SK-N-MC (cell line): ENCODE data around the gene FAM25C.
"Not testable (repeated sequence)": the region's sequence is repeated elsewhere in the genome, so short reads cannot be mapped to it uniquely, and the experiment has no call there.

Experiments
- DNase-seq: peaks from one replicate; pipeline ENCODE4 v3.0.0-alpha.2; 2011; ENCODE audit warnings: low read depth, low spot score
- H3K27ac ChIP-seq: fragments of 200-600 bp; sonication (generic); 2 replicates; pipeline ENCODE4 v1.5.1; 2016; ENCODE audit warnings: mixed run types
- H3K36me3 ChIP-seq: fragments of 200-600 bp; sonication (generic); 2 replicates; pipeline ENCODE4 v1.6.1; 2017; ENCODE audit warnings: antibody characterized with exemption, low read length, mixed read lengths; ENCODE audit not compliant: insufficient read depth
- H3K4me3 ChIP-seq: fragments of 200-600 bp; sonication (generic); 2 replicates; pipeline ENCODE4 v1.5.1; 2016
- H3K9ac ChIP-seq: fragments of 200-600 bp; sonication (generic); 2 replicates; pipeline ENCODE4 v1.8.0; 2017; ENCODE audit warnings: mixed run types, mixed read lengths; ENCODE audit not compliant: insufficient read length
- H3K9me3 ChIP-seq: fragments of 200-600 bp; sonication (generic); 2 replicates; pipeline ENCODE4 v1.6.1; 2017; ENCODE audit warnings: low read depth, mild to moderate bottlenecking, antibody characterized with exemption, low read length, moderate library complexity, mixed read lengths

The FAM25C gene

DNA sequence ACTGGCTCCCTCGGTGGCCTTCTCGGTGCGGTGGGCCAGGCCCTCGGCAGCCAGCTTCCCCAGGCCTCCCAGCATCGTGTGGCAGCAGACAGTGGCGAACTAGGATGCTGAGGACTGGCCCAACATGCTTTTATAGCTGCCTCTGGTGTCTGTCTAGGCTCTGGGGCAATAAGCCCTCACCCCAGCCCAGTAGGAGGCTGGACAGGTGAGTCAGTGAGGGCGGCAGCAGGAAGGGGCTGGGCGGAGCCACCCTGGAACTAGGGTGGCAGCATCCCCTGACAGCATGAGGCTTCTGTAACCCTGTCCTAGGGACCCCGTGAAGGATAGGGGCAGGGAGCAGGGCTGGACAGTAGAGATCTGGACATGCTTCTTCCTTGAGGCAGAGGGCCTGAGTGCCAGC is at the start of gene FAM25C:
TSS of gene FAM25C (minus strand) at position 101 of the 400 bp plus-strand sequence. CDS start at position 75, 26 bp downstream.
- not testable (repeated sequence) for DNase-seq, H3K9ac ChIP-seq, H3K4me3 ChIP-seq, H3K36me3 ChIP-seq, H3K27ac ChIP-seq, H3K9me3 ChIP-seq

GRCh38 chr10:48044557-48044956 is 45.0 kb upstream of the FAM25C start:
- not testable (repeated sequence) for H3K9ac ChIP-seq

DNA sequence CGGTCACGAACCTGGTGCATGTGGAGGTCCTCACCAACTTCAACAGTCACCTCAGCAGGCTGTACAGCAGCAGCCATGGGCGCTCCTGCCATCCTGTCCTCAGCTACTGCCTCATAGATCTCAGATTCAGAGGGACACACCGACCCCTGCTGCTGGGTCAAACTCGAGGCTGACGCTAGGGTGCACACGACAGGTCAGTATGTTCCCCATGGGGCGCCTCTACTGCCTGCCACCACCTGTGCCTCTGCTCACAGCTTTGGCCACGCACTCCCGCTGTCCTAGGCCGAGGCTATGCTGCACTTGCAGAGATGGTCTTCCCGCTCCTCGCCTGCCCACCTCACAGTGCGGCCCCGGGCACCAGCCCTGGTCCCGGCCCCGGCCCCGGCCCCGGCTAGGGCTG is 31.8 kb upstream of the FAM25C start:
- not testable (repeated sequence) for H3K36me3 ChIP-seq, H3K9me3 ChIP-seq, H3K4me3 ChIP-seq, H3K27ac ChIP-seq, DNase-seq, H3K9ac ChIP-seq

More at GRCh38 chr10:48044557-48044956, 45.0 kb upstream of the FAM25C start:
- not testable (repeated sequence) for DNase-seq, H3K36me3 ChIP-seq, H3K27ac ChIP-seq, H3K9me3 ChIP-seq, H3K4me3 ChIP-seq

- not testable (repeated sequence) for H3K27ac ChIP-seq, H3K9me3 ChIP-seq, H3K9ac ChIP-seq, DNase-seq, H3K36me3 ChIP-seq, H3K4me3 ChIP-seq
Measured at GRCh38 chr10:48002306-48002705, 2.7 kb upstream of the FAM25C start.

DNA sequence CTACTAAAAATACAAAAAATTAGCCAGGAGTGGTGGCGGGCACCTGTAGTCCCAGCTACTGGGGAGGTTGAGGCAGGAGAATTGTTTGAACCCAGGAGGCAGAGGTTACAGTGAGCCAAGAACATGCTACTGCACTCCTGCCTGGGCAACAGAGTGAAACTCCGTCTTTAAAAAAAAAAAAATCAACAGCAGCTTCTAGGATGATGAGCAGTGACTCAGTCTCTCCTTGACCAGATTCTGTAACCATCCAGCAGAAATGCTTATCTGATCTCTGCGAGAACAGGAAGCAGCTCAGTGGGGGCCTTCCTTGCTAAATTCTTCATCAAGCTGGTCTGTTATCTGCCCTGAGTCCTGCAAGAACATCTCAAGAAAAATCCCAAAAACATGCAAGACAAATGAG is 5.5 kb downstream of the FAM25C start:
- not testable (repeated sequence) for DNase-seq, H3K4me3 ChIP-seq, H3K9ac ChIP-seq, H3K36me3 ChIP-seq, H3K9me3 ChIP-seq, H3K27ac ChIP-seq

DNA sequence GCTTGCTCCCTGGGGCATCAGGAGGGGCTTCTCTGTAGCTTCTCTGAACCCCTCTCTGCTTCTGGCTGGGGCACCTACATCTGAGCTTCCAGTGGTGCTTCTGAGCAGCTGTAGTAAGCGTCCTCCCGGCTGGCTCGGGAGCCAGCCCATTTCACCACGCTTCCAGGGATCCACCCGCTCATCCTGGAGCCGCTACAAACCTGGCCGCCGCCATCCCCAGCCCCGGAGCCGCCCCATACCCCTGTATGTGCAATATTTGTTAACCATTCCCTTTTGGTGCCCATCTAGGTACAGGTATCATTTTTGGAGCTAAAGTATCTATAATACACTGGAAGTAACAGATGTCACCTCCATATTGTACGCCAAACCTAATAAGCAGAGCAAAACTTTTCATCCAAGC is 7.0 kb downstream of the FAM25C start:
- not testable (repeated sequence) for H3K36me3 ChIP-seq

DNA sequence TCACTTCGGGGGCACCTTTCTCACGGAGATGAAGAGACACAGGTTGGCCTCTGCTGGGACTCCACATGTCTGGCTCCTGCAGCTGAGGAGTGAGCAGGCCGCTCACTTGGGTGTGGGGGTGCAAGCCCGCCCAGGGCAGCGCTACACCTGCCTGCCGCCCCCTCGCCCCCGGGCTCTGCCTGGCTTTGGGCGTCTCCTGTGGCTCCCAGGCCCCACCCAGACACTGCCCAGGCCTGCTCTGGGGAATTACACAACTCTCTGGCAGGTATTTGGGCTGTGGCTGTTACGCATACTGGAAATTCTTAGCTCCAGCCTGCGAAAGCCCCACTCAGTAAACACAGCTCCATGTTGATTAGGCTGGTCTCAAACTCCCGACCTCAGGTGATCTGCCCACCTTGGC is 7.9 kb downstream of the FAM25C start:
- not testable (repeated sequence) for H3K9ac ChIP-seq, H3K9me3 ChIP-seq, H3K36me3 ChIP-seq, DNase-seq, H3K27ac ChIP-seq, H3K4me3 ChIP-seq

More for the DNA sequence above, 7.0 kb downstream of the FAM25C start:
- not testable (repeated sequence) for H3K9me3 ChIP-seq, H3K4me3 ChIP-seq, H3K9ac ChIP-seq, DNase-seq, H3K27ac ChIP-seq

- H3K36me3 ChIP-seq, H3K9me3 ChIP-seq, DNase-seq, H3K9ac ChIP-seq, H3K4me3 ChIP-seq, H3K27ac ChIP-seq: not testable (repeated sequence)
Measured at GRCh38 chr10:47990097-47990496, 9.5 kb downstream of the FAM25C start.

GRCh38 chr10:47989542-47989950 is 10.0 kb downstream of the FAM25C start:
- not testable (repeated sequence) for H3K9me3 ChIP-seq, H3K27ac ChIP-seq, H3K9ac ChIP-seq, DNase-seq, H3K4me3 ChIP-seq, H3K36me3 ChIP-seq

- H3K27ac ChIP-seq, DNase-seq, H3K9me3 ChIP-seq: not testable (repeated sequence)
Measured at GRCh38 chr10:47988718-47989541, 10.7 kb downstream of the FAM25C start.

GRCh38 chr10:47987952-47988351 is 11.6 kb downstream of the FAM25C start:
- H3K9me3 ChIP-seq, H3K4me3 ChIP-seq, H3K27ac ChIP-seq, H3K36me3 ChIP-seq, H3K9ac ChIP-seq, DNase-seq: not testable (repeated sequence)

More at GRCh38 chr10:47988718-47989541, 10.7 kb downstream of the FAM25C start:
- not testable (repeated sequence) for H3K4me3 ChIP-seq, H3K36me3 ChIP-seq, H3K9ac ChIP-seq

DNA sequence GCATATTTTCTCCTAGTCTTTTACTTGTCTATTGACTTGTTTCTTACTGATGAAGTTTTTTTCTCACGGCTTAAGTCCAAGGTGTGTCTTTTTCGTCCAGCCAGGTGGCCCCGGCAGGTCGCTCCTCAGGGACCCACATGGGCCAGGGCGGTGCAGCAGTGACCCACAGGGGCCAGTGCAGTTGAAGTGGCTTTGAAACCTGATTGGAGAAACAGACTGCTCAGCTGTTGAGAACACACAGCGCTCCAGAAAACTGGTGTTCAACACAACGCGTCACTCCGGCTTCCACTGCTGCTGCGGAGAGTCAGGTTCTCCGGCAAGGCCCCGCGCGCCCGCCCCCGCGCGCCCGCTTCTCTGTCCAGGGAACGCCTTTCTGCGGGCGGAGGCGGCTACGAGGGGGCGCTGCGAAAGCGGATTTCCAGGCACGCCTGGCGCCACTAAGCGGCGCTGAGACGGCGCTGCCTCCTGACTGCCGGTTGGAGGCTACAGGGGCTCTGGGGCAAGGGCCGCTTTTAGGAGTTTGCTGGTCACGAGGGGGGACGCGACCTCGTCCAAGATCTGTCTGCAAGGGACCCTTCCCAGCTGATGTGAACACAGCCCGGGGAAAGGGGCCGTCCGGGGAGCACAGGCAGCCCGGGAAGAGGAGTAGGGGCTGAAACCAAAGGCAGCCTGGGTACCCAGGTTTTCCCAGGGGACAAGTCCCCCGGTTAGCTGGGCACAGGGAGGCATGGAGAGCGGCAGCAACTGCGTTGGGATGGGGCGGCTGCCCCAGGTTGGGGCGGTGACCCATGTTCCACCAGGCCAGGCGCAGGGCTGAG is 13.0 kb downstream of the FAM25C start:
- not testable (repeated sequence) for H3K27ac ChIP-seq, DNase-seq, H3K4me3 ChIP-seq, H3K9me3 ChIP-seq, H3K36me3 ChIP-seq, H3K9ac ChIP-seq

DNA sequence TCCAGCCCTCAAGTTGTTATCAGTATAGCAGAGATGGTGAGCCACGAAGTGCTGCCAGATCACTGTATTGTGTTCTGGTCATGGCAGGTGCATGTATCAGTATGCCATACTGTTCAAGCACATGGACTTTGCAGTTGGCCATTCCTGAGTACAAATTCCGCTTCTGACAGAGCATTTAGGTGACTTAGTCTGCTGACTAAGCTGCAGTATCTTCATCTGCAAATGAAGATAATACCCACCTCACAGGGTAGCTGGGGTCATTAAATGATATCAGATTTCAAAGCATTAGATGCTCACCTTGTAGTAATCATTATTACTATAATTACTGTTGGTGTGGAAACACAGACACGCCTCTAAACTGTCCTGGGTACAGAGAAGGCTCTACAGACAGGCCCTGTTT is 24.2 kb downstream of the FAM25C start:
- not testable (repeated sequence) for H3K27ac ChIP-seq, H3K36me3 ChIP-seq, H3K9me3 ChIP-seq, H3K9ac ChIP-seq, H3K4me3 ChIP-seq, DNase-seq

DNA sequence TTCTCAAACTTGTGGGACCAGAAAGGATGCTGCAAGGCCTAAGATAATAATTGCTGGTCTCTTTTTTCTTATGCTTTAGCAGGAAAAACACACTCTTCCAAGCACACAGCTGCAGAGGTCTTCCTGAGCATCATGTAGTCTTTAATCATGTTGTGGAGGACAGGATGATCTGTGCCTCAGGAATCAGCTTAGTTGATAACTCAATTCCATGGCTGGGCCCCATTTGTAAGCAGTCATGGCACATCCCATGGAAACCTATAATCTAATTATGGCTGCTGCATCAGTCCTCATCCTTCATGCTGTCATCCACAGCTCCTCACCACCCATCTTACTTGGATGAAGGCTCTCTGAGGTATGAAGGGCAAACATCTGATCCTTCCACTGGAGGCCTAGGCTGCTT is 26.5 kb downstream of the FAM25C start:
- DNase-seq, H3K36me3 ChIP-seq, H3K4me3 ChIP-seq, H3K27ac ChIP-seq, H3K9me3 ChIP-seq, H3K9ac ChIP-seq: not testable (repeated sequence)
